SK-N-MC (cell line): ENCODE data around the gene DIS3L.
"Not testable (repeated sequence)": the region's sequence is repeated elsewhere in the genome, so short reads cannot be mapped to it uniquely, and the experiment has no call there.

Experiments used
- DNase-seq: peaks from one replicate; pipeline ENCODE4 v3.0.0-alpha.2; 2011; ENCODE audit warnings: low read depth, low spot score
- H3K27ac ChIP-seq: fragments of 200-600 bp; sonication (generic); 2 replicates; pipeline ENCODE4 v1.5.1; 2016; ENCODE audit warnings: mixed run types
- H3K36me3 ChIP-seq: fragments of 200-600 bp; sonication (generic); 2 replicates; pipeline ENCODE4 v1.6.1; 2017; ENCODE audit warnings: antibody characterized with exemption, low read length, mixed read lengths; ENCODE audit not compliant: insufficient read depth
- H3K4me3 ChIP-seq: fragments of 200-600 bp; sonication (generic); 2 replicates; pipeline ENCODE4 v1.5.1; 2016
- H3K9ac ChIP-seq: fragments of 200-600 bp; sonication (generic); 2 replicates; pipeline ENCODE4 v1.8.0; 2017; ENCODE audit warnings: mixed run types, mixed read lengths; ENCODE audit not compliant: insufficient read length
- H3K9me3 ChIP-seq: fragments of 200-600 bp; sonication (generic); 2 replicates; pipeline ENCODE4 v1.6.1; 2017; ENCODE audit warnings: low read depth, mild to moderate bottlenecking, antibody characterized with exemption, low read length, moderate library complexity, mixed read lengths
- EZH2 ChIP-seq: fragments of 200-600 bp; sonication (generic); IDR thresholded peaks from one replicate; pipeline ENCODE4 v1.6.1; 2017; ENCODE audit warnings: antibody characterized with exemption
- FOXP2 ChIP-seq: optimal IDR thresholded peaks from 2 replicates; pipeline ENCODE3; 2011; ENCODE audit warnings: mild to moderate bottlenecking, moderate library complexity; ENCODE audit not compliant: insufficient read depth; ENCODE audit errors: extremely low read length, control extremely low read depth
- POLR2AphosphoS5 ChIP-seq: IDR thresholded peaks from 2 replicates; pipeline ENCODE4 v1.6.1; 2012; ENCODE audit warnings: mild to moderate bottlenecking, low read depth, low read length, borderline replicate concordance

The DIS3L gene

DNA sequence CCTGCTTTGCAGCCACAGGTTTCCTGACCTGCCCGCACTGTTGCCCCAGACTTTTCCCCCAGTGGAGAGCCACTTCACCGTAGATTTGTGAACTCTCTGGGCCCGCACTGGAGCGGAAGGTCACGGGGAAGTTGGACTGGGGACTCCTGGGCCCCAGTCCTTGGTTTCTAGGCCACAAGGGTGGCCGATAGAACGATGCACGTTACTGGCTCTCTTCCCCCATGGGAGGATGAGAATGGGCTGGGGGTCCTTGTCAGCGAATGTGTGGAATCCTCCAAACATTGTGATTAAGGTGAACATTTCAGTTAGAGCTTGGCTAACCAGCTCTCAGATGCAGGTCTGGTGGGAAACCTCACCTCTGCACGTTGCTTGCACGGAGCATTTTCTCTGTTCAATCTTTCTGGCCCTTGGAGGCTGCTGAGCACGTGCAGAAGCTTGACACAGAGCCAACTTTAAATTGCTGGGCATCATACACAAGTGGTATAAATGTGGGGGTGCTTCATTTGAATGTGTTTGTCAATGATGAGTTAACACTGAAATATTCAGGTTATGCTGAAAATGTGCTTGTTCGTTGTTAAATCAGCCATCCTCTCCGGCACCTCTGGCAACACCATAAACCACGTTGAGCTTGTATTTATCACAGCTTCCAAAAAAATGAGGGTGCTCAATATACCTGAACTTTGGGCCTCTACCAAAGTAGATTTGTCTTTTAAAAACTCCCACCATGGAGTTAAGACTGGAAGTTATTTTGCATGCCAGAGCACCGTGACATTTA lies 976 bp downstream of the DIS3L start:
- no peak for TF ChIP-seq FOXP2
- TF ChIP-seq EZH2 = no peak
- no peak for TF ChIP-seq POLR2AphosphoS5
- Histone ChIP-seq H3K9ac (peak overlapping the region; percentile 85), H3K36me3 (no peaks in the 10 kb centered on the region), H3K27ac (peak overlapping the region; percentile 76), H3K4me3 (peak overlapping the region; percentile 84), H3K9me3 (no peaks in the 10 kb centered on the region)
- DNase-seq = peak; percentile 24

GRCh38 chr15:66294932-66295235 lies 1.5 kb downstream of the DIS3L start:
- Histone ChIP-seq H3K9me3 (no peaks in the 10 kb centered on the region), H3K9ac (no peak overlapping the region), H3K36me3 (no peaks in the 10 kb centered on the region), H3K4me3 (peak overlapping the region; percentile 84), H3K27ac (peak overlapping the region; percentile 76)
- TF ChIP-seq FOXP2 = no peak
- no peak for TF ChIP-seq EZH2
- TF ChIP-seq POLR2AphosphoS5 = no peak
- DNase-seq = no peak

DNA sequence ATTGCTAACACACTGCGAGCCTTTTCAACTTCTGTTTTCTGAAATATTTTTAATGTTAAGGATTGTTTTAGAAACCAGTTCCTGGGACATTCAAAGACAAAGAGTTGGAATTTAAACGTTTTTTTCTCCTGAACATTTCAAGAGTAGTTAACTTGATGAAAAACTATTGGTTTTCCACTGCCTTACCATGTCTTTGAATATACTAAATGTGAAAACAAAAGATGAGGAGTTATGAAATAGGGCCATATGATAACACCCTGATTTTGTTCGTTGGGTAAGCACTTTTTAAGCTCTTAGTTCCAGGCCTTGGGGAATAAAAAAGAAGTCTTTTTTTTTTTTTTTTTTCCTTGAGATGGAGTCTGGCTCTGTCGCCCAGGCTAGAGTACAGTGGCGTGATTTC lies 2.8 kb downstream of the DIS3L start:
- Histone ChIP-seq H3K36me3 (no peaks in the 10 kb centered on the region), H3K27ac (peak overlapping the region; percentile 60; the same call in 1 of the 2 replicates), H3K9me3 (no peaks in the 10 kb centered on the region), H3K9ac (peak overlapping the region; percentile 11), H3K4me3 (no peak overlapping the region)
- DNase-seq = no peak
- TF ChIP-seq FOXP2 = no peak
- TF ChIP-seq POLR2AphosphoS5 = no peak
- TF ChIP-seq EZH2 = no peak

DNA sequence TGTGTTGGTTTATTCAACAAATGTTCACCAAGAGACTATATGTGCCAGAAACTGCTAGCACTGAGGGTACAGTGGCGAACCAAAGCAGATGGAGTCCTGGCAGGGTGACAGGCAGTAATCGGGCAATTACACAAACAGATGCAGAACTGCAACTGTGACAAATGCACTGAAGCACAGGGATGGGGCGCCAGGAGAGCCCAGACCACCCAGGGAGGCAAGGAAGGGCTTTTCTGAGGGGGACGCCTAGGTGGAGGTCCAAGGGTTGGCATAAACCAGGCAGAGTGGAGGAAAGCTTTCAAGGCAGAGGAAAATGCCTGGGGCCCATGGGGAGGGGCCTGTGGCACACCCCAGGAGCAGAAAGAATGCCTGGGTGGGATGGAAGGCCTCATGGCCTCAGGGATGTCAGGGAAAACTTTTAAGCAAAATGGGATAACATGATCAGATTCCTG lies 5.5 kb downstream of the DIS3L start:
- Histone ChIP-seq H3K9ac (no peak overlapping the region), H3K36me3 (no peaks in the 10 kb centered on the region), H3K27ac (no peak overlapping the region), H3K4me3 (no peak overlapping the region), H3K9me3 (no peaks in the 10 kb centered on the region)
- DNase-seq = no peak
- TF ChIP-seq EZH2 = no peak
- TF ChIP-seq POLR2AphosphoS5 = no peak
- TF ChIP-seq FOXP2 = no peak

GRCh38 chr15:66302489-66303278 lies 9.3 kb downstream of the DIS3L start:
- Histone ChIP-seq H3K27ac (no peak overlapping the region), H3K36me3 (no peaks in the 10 kb centered on the region), H3K9me3 (no peaks in the 10 kb centered on the region), H3K9ac (no peak overlapping the region), H3K4me3 (no peak overlapping the region)
- no peak for DNase-seq
- TF ChIP-seq POLR2AphosphoS5 (no peak), EZH2 (no peak), FOXP2 (no peak)

DNA sequence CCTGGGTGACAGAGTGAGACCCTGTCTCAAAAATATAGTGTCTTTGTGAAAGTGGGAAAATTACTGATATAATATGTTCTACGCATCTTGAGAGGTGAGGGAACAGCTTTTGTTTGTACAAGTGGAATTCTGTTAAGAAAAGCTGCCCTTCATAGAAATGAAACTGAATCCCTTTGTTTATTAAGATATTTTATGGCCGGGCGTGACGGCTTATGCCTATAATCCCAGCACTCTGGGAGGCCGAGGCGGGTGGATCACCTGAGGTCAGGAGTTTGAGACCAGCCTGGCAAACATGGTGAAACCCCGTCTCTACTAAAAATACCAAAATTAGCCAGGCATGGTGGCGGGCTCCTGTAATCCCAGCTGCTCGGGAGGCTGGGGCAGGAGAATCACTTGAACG lies 11.1 kb downstream of the DIS3L start:
- DNase-seq, H3K36me3 ChIP-seq, H3K4me3 ChIP-seq, H3K9me3 ChIP-seq, H3K27ac ChIP-seq, H3K9ac ChIP-seq: not testable (repeated sequence)

DNA sequence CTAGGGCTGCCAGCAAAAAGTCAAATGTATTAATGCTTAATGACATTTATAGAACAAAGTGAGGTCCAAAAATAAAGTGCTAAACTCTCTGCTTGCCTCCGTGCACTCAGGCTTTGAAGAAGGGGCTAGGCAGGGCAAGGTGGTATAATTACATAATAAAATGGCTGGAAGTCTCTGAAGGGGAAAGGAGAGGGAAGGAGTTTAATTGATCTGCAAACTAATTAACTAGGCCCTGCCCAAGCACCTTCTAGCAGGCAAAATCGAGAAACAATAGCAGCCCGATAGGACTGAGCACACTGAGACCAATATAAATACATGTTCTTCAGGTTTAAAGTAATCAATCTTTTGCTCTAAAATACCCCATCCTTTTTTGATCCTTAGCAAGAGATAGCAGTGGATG lies 13.0 kb downstream of the DIS3L start:
- Histone ChIP-seq H3K36me3 (peaks cover 3% of the 10 kb centered on the region; the same call in 1 of the 2 replicates), H3K27ac (no peak overlapping the region), H3K9ac (no peak overlapping the region), H3K9me3 (no peaks in the 10 kb centered on the region), H3K4me3 (no peak overlapping the region)
- DNase-seq = no peak
- no peak for TF ChIP-seq FOXP2
- no peak for TF ChIP-seq EZH2
- no peak for TF ChIP-seq POLR2AphosphoS5

- Histone ChIP-seq H3K9me3 (no peaks in the 10 kb centered on the region), H3K36me3 (peaks cover 3% of the 10 kb centered on the region; the same call in 1 of the 2 replicates), H3K4me3 (no peak overlapping the region), H3K27ac (no peak overlapping the region), H3K9ac (no peak overlapping the region)
- no peak for DNase-seq
- TF ChIP-seq EZH2 (no peak), FOXP2 (no peak), POLR2AphosphoS5 (no peak)
Measured at GRCh38 chr15:66308531-66308930, 15.2 kb downstream of the DIS3L start.
